ENCODE data around the gene LAMA3. TPM values are rescaled to one million over a fixed set of nuclear protein-coding genes. Genes with fewer than 3 reads are reported as not detected.

Gene LAMA3
- total and polyA plus RNA-seq, 2 of the 13 experiments (the other 11 are each of a cell fraction or from before 2014, with no cell fraction given): 0.45 to 2.2 TPM

DNA sequence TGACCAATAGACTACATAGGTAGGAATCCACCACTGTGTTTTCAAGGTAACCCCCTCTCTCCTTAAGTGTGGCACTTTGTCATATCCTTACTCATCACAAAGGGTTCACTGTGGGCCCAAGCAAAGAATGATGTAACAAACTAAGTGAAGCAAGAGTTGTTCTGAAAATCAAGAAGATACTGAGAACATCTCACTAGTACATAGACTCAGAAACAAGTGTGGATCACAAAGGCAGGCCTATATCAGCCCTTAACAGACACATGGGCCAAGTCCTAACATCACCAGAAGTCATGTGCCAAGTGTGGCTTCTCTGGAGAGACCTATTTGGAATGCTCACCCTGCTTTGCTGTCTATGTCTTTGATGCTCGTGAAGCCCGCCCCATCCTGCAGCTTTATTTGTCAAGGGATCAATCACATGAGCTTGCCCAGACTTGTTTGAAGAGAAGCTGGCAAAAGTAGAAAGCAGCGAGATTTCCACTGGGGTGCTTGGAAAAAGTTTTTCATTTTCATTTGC is 194.1 kb downstream of the LAMA3 start (continued):
- TF ChIP-seq ZNF292 (CRISPR knock-in tag; IDR thresholded peaks at IDR 0.05; ENCODE audit: borderline replicate concordance, low read depth): no peak
- TF ChIP-seq, protein P1, sequence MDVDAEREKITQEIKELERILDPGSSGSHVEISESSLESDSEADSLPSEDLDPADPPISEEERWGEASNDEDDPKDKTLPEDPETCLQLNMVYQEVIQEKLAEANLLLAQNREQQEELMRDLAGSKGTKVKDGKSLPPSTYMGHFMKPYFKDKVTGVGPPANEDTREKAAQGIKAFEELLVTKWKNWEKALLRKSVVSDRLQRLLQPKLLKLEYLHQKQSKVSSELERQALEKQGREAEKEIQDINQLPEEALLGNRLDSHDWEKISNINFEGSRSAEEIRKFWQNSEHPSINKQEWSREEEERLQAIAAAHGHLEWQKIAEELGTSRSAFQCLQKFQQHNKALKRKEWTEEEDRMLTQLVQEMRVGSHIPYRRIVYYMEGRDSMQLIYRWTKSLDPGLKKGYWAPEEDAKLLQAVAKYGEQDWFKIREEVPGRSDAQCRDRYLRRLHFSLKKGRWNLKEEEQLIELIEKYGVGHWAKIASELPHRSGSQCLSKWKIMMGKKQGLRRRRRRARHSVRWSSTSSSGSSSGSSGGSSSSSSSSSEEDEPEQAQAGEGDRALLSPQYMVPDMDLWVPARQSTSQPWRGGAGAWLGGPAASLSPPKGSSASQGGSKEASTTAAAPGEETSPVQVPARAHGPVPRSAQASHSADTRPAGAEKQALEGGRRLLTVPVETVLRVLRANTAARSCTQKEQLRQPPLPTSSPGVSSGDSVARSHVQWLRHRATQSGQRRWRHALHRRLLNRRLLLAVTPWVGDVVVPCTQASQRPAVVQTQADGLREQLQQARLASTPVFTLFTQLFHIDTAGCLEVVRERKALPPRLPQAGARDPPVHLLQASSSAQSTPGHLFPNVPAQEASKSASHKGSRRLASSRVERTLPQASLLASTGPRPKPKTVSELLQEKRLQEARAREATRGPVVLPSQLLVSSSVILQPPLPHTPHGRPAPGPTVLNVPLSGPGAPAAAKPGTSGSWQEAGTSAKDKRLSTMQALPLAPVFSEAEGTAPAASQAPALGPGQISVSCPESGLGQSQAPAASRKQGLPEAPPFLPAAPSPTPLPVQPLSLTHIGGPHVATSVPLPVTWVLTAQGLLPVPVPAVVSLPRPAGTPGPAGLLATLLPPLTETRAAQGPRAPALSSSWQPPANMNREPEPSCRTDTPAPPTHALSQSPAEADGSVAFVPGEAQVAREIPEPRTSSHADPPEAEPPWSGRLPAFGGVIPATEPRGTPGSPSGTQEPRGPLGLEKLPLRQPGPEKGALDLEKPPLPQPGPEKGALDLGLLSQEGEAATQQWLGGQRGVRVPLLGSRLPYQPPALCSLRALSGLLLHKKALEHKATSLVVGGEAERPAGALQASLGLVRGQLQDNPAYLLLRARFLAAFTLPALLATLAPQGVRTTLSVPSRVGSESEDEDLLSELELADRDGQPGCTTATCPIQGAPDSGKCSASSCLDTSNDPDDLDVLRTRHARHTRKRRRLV (CRISPR knock-in tag; IDR thresholded peaks at IDR 0.05): no peak
- TF ChIP-seq, protein P2, sequence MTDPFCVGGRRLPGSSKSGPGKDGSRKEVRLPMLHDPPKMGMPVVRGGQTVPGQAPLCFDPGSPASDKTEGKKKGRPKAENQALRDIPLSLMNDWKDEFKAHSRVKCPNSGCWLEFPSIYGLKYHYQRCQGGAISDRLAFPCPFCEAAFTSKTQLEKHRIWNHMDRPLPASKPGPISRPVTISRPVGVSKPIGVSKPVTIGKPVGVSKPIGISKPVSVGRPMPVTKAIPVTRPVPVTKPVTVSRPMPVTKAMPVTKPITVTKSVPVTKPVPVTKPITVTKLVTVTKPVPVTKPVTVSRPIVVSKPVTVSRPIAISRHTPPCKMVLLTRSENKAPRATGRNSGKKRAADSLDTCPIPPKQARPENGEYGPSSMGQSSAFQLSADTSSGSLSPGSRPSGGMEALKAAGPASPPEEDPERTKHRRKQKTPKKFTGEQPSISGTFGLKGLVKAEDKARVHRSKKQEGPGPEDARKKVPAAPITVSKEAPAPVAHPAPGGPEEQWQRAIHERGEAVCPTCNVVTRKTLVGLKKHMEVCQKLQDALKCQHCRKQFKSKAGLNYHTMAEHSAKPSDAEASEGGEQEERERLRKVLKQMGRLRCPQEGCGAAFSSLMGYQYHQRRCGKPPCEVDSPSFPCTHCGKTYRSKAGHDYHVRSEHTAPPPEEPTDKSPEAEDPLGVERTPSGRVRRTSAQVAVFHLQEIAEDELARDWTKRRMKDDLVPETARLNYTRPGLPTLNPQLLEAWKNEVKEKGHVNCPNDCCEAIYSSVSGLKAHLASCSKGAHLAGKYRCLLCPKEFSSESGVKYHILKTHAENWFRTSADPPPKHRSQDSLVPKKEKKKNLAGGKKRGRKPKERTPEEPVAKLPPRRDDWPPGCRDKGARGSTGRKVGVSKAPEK (CRISPR knock-in tag; IDR thresholded peaks at IDR 0.05; ENCODE audit: borderline replicate concordance): no peak
- TF ChIP-seq, protein P3, sequence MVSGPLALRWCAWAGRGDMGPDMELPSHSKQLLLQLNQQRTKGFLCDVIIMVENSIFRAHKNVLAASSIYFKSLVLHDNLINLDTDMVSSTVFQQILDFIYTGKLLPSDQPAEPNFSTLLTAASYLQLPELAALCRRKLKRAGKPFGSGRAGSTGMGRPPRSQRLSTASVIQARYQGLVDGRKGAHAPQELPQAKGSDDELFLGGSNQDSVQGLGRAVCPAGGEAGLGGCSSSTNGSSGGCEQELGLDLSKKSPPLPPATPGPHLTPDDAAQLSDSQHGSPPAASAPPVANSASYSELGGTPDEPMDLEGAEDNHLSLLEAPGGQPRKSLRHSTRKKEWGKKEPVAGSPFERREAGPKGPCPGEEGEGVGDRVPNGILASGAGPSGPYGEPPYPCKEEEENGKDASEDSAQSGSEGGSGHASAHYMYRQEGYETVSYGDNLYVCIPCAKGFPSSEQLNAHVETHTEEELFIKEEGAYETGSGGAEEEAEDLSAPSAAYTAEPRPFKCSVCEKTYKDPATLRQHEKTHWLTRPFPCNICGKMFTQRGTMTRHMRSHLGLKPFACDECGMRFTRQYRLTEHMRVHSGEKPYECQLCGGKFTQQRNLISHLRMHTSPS (CRISPR knock-in tag; IDR thresholded peaks at IDR 0.05; ENCODE audit: low read depth): no peak
- no peak for TF ChIP-seq ZIK1 (CRISPR knock-in tag; IDR thresholded peaks at IDR 0.05; ENCODE audit: borderline replicate concordance, low read depth)
- TF ChIP-seq FOXC1 (CRISPR knock-in tag; IDR thresholded peaks at IDR 0.05; ENCODE audit: borderline replicate concordance): no peak
- no peak for TF ChIP-seq LCORL (IDR thresholded peaks at IDR 0.05)
- TF ChIP-seq LCORL (CRISPR knock-in tag; IDR thresholded peaks at IDR 0.05): no peak
- TF ChIP-seq ATAD3A (CRISPR knock-in tag; IDR thresholded peaks at IDR 0.05): no peak
- TF ChIP-seq ZNF850 (CRISPR knock-in tag; conservative IDR thresholded peaks at IDR 0.05): no peak
- no peak for TF ChIP-seq THAP11 (CRISPR knock-in tag; IDR thresholded peaks at IDR 0.05)
- no peak for TF ChIP-seq FOXK2 (IDR thresholded peaks at IDR 0.05)
- no peak for TF ChIP-seq MLLT10 (CRISPR knock-in tag; IDR thresholded peaks at IDR 0.05)
- no peak for TF ChIP-seq XBP1 (CRISPR knock-in tag; IDR thresholded peaks at IDR 0.05)
- TF ChIP-seq KAT2B (IDR thresholded peaks at IDR 0.05; ENCODE audit: borderline replicate concordance, low read depth, low read length): no peak
- TF ChIP-seq TGIF2 (CRISPR knock-in tag; IDR thresholded peaks at IDR 0.05): no peak
- no peak for TF ChIP-seq NFRKB (IDR thresholded peaks at IDR 0.05)
- TF ChIP-seq ONECUT2 (CRISPR knock-in tag; IDR thresholded peaks at IDR 0.05): peak; percentile 48; the same call in 1 of the 2 replicates
- TF ChIP-seq MXI1 (IDR thresholded peaks at IDR 0.05; ENCODE audit: borderline replicate concordance, low read depth, low read length): no peak
